GM06990 (cell line): ENCODE data around the gene HOXA3.

Experiments used
- DNase-seq: peaks from one replicate; pipeline ENCODE4 v3.0.0-alpha.2; 2011; ENCODE audit not compliant: insufficient read length; ENCODE audit errors: extremely low read depth
- H3K27me3 ChIP-seq: replicated peaks from 2 replicates; pipeline ENCODE4 v1.6.0; 2011; ENCODE audit warnings: low read length; ENCODE audit not compliant: control insufficient read depth, insufficient read depth
- H3K36me3 ChIP-seq: 2 replicates; pipeline ENCODE4 v1.5.1; 2011; ENCODE audit warnings: low read length; ENCODE audit not compliant: control insufficient read depth, insufficient read depth
- H3K4me3 ChIP-seq: replicated peaks from 2 replicates; pipeline ENCODE4 v1.5.1; 2011; ENCODE audit warnings: low read depth, mild to moderate bottlenecking, control low read depth, low read length
- TF ChIP-seq, protein P1 (sequence below): IDR thresholded peaks from 2 replicates; pipeline ENCODE4 v1.5.1; 2011; ENCODE audit warnings: low read length, control low read depth, mild to moderate bottlenecking, inconsistent platforms; ENCODE audit not compliant: insufficient read depth, poor library complexity, severe bottlenecking

Gene HOXA3

DNA sequence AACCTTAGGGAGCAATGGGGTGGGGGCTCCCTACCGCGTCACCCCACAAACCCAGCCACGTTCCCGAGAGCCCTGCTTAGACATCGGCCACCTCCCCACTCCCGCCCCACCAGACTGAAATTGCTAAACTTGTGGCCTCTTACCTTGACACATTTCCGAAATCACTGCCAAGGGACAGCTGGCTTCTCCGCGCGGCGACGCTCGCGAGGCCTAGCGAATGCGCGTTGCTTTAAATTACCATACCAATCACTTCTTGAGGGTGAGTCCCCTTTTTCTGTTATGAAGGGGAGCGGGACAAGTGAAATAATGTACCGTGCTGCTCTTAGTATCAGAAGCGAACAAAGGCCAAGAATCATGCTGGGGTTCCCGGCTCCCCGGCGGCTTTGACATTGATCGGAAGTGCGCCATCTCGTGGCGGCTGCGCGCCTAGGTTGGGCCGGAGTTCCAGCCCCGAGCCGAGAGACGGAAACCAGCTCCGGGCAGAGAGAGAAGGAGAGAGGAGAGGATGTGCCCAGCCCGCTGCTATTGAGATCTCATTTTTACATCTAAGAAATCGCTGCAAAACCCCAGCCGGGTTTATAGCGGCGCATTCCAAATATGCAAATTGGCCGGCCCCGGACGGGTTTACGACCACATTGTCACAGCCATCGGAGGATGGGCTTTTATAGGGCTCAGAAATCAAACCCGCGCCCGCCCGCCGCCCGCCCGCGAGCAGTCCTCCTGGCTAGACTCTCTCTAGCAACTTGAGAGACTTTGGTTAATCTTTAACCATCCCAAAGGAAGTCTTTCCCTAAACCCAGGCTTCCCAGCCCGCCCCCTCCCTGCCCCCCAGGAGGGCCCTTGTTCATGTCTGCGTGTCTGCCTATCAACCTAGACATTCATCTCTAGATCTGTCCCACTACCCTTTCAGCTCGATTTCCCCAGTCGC lies 27.4 kb upstream of the HOXA3 start:
- DNase-seq, result no peak
- H3K36me3 ChIP-seq, result no peaks in the 10 kb centered on the region
- H3K27me3 ChIP-seq, result peaks cover 5% of the 10 kb centered on the region; the same call in 1 of the 2 replicates
- TF ChIP-seq, protein P1, sequence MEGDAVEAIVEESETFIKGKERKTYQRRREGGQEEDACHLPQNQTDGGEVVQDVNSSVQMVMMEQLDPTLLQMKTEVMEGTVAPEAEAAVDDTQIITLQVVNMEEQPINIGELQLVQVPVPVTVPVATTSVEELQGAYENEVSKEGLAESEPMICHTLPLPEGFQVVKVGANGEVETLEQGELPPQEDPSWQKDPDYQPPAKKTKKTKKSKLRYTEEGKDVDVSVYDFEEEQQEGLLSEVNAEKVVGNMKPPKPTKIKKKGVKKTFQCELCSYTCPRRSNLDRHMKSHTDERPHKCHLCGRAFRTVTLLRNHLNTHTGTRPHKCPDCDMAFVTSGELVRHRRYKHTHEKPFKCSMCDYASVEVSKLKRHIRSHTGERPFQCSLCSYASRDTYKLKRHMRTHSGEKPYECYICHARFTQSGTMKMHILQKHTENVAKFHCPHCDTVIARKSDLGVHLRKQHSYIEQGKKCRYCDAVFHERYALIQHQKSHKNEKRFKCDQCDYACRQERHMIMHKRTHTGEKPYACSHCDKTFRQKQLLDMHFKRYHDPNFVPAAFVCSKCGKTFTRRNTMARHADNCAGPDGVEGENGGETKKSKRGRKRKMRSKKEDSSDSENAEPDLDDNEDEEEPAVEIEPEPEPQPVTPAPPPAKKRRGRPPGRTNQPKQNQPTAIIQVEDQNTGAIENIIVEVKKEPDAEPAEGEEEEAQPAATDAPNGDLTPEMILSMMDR, result peak; percentile 86
- no peak overlapping the region for H3K4me3 ChIP-seq

- peaks cover 7% of the 10 kb centered on the region; the same call in 1 of the 2 replicates for H3K27me3 ChIP-seq
- no peak overlapping the region for H3K4me3 ChIP-seq
- TF ChIP-seq, protein P1, result no peak
- no peak for DNase-seq
- H3K36me3 ChIP-seq, result no peaks in the 10 kb centered on the region
These were observed 26.6 kb upstream of the HOXA3 start for GRCh38 chr7:27179030-27179429.

- TF ChIP-seq, protein P1, result no peak
- Histone ChIP-seq H3K27me3 (peaks cover 7% of the 10 kb centered on the region; the same call in 1 of the 2 replicates), H3K36me3 (no peaks in the 10 kb centered on the region), H3K4me3 (no peak overlapping the region)
- no peak for DNase-seq
These were observed 26.0 kb upstream of the HOXA3 start for GRCh38 chr7:27178366-27178765.

DNA sequence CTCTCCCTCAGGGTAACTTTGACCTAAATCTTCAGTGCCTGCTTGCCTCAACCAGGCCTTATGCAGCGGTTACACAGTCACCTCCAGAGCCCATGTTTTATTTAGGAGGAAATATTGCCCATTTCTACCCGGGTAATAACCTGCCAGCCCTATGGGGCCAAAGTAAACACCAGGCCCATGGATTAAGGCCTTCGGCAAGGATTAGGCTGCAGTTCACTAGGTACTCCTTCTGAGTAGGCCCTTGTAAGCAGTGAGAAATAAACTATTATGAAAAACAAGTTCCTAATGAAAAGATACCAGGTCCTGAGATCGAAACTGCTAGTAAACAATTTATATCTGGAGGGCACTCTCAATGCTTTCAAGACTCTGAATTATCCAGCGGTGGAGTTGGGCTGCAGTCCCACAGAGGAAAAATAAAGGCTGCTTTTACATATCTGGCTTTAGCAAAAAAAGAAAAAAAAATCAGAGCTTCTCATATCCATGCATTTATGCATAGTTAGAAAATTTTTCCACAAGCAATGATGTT lies 25.5 kb upstream of the HOXA3 start:
- TF ChIP-seq, protein P1, result no peak
- DNase-seq, result no peak
- Histone ChIP-seq H3K4me3 (no peak overlapping the region), H3K36me3 (no peaks in the 10 kb centered on the region), H3K27me3 (peaks cover 6% of the 10 kb centered on the region; the same call in 1 of the 2 replicates)

DNA sequence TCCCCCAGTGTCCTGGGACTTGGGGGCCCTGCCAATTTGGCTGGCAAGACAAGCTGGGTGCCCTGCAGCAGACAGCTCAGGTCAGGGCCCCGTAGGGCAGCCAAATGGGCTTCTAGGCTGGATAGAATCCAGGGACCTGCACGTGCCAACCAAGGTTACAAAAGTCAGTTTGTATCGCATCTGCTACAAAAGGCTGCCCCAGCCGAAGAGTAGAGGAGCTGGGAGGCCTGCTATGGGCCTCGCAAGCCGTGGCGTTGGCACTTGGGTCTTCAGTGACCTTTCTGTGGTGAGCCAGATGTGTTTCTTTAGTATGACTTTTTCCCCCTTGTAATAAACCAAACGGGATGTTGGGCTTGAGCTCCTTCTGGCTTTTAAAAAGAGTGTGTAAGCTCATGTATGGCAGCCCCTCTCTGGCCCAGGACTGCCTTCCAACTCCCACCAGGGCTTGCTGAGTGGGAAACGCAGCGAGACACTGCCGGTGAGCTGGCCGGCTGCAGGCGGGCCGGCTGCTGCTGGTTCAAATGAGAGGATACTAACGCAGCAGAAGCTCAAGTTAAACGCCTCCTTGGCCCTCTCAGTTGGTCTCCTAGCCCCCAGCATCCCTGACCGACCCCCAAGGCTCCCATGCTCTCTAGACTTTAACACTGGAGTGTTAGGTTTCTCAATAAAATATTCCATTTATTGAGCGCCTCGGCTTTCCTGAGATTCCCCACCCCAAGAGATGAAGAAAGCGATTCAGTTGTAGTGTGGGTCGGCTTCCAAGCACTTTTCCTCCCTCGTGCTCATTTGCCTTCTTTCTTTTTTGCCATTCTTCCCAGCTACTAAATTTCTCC lies 24.8 kb upstream of the HOXA3 start:
- Histone ChIP-seq H3K27me3 (peaks cover 6% of the 10 kb centered on the region), H3K4me3 (no peak overlapping the region), H3K36me3 (no peaks in the 10 kb centered on the region)
- no peak for DNase-seq
- TF ChIP-seq, protein P1, result no peak
